Mesothelial cell of epicardium (in vitro differentiated cells): ENCODE data around the gene SMYD5. TPM values are rescaled to one million over a fixed set of nuclear protein-coding genes. Genes with fewer than 3 reads are reported as not detected.
"Not testable (repeated sequence)": the region's sequence is repeated elsewhere in the genome, so short reads cannot be mapped to it uniquely, and the experiment has no call there.

ENCODE experiments used
- DNase-seq, 2 experiments: peaks; one replicate each; pipeline ENCODE4 v3.0.0; 2021; ENCODE audit warnings: low spot score in 2 of 2; ENCODE audit not compliant: unreplicated experiment in 2 of 2
- H3K27ac Mint-ChIP-seq: 2 replicates; pipeline ENCODE4 v1.8.0; 2021; ENCODE audit warnings: mixed read lengths
- H3K27me3 Mint-ChIP-seq: 2 replicates; pipeline ENCODE4 v1.8.0; 2021; ENCODE audit warnings: low read depth, mixed read lengths
- H3K36me3 Mint-ChIP-seq: 2 replicates; pipeline ENCODE4 v1.8.0; 2021; ENCODE audit warnings: mixed read lengths
- H3K4me1 Mint-ChIP-seq: 2 replicates; pipeline ENCODE4 v1.8.0; 2021; ENCODE audit warnings: mixed read lengths
- H3K4me3 Mint-ChIP-seq: 2 replicates; pipeline ENCODE4 v1.8.0; 2021; ENCODE audit warnings: mild to moderate bottlenecking, moderate library complexity, mixed read lengths
- H3K9me3 Mint-ChIP-seq: 2 replicates; pipeline ENCODE4 v1.8.0; 2021; ENCODE audit warnings: mixed read lengths
- total RNA-seq: library from RNA; stranded (reverse); gene quantifications from 3 replicates; pipeline ENCODE4 v1.2.1, GENCODE V29; 2021
- TF ChIP-seq, protein P1 (sequence below): fragments of 200-600 bp; sonication (generic); IDR thresholded peaks from one replicate; pipeline ENCODE4 v1.5.0; 2021; ENCODE audit warnings: antibody characterized with exemption; ENCODE audit not compliant: unreplicated experiment

SMYD5 gene
- total RNA-seq = 29.8 to 34.3 TPM (median 34.2 TPM) in 3 replicates

GRCh38 chr2:73214120-73215035 is at the start of gene SMYD5:
TSS of gene SMYD5 (plus strand) at chr2:73214245. CDS start at chr2:73214267, 22 bp downstream.
- Mint-ChIP-seq H3K4me3 (peak within 1 kb of the TSS; percentile 89), H3K9me3 (no peaks in the 10 kb centered on the region), H3K27me3 (peaks cover 11% of the 10 kb centered on the region), H3K36me3 (no peaks in the 10 kb centered on the region), H3K27ac (peak within 1 kb of the TSS; percentile 95), H3K4me1 (peaks cover 21% of the 10 kb centered on the region)
- DNase-seq = peak; percentile 70 to 84
- TF ChIP-seq, protein P1, sequence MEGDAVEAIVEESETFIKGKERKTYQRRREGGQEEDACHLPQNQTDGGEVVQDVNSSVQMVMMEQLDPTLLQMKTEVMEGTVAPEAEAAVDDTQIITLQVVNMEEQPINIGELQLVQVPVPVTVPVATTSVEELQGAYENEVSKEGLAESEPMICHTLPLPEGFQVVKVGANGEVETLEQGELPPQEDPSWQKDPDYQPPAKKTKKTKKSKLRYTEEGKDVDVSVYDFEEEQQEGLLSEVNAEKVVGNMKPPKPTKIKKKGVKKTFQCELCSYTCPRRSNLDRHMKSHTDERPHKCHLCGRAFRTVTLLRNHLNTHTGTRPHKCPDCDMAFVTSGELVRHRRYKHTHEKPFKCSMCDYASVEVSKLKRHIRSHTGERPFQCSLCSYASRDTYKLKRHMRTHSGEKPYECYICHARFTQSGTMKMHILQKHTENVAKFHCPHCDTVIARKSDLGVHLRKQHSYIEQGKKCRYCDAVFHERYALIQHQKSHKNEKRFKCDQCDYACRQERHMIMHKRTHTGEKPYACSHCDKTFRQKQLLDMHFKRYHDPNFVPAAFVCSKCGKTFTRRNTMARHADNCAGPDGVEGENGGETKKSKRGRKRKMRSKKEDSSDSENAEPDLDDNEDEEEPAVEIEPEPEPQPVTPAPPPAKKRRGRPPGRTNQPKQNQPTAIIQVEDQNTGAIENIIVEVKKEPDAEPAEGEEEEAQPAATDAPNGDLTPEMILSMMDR = no peak

DNA sequence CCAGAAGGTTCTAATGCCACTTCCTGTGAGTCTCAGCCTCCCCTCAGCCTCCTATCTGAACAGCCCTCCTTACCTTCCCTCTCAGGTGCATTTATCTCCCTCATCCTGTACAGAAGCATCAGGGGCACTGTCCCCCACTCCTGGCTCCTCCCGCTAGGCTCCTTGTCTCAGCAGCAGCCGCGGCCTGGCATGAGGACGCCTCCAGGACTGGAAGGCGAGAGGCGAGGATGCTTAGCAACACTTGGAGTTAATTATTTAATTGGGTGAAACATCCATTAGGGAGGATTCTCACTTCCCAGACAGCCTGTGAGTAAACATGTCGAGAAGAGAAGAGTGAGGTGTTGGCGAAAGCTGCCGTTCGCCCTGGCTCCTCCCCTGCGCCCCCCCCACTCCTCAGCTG is 48.1 kb upstream of the SMYD5 start:
- not testable (repeated sequence) for H3K4me3 Mint-ChIP-seq, H3K36me3 Mint-ChIP-seq, DNase-seq, H3K27ac Mint-ChIP-seq, H3K4me1 Mint-ChIP-seq, H3K9me3 Mint-ChIP-seq
- H3K27me3 Mint-ChIP-seq = peaks cover 16% of the 10 kb centered on the region

DNA sequence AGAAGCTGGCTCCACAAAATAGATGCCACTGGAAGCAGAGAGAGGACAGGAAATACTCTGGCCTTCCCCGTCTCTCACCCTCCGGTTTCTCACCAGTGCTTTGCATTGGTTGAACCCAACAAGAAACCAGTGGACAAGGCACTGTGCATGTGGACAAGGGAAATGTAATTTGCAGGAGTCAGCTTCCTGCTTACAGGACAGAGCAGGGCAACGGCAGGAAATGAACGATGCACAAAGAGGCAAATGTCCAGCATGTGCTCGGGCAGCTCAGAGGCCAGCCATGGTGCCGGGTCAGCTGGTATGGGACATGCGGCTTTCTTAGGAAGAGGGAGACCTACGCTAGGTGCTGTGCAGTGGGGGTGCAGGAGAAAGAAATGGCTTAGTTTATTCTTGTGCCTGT is 47.2 kb upstream of the SMYD5 start:
- not testable (repeated sequence) for DNase-seq, H3K27ac Mint-ChIP-seq, H3K4me1 Mint-ChIP-seq, H3K4me3 Mint-ChIP-seq, H3K36me3 Mint-ChIP-seq, H3K9me3 Mint-ChIP-seq
- H3K27me3 Mint-ChIP-seq = peaks cover 18% of the 10 kb centered on the region

DNA sequence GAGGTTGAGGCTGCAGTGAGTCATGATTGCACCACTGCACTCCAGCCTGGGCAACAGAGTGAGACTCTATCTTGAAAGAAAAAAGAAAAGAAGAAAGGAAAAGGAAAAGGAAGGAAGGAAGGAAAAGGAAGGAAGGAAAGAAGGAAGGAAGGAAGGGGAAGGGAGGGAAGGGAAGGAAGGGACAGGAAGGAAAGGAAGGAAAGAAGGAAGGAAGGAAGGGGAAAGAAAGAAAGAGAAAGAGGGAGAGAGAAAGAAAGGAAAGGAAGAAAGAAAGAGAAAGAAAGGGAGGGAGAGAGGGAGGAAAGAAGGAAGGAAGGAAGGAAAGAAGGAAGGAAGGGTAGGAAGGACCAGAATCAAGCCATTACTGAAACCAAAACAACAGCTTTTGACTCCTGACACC is 45.7 kb upstream of the SMYD5 start:
- not testable (repeated sequence) for H3K9me3 Mint-ChIP-seq, H3K36me3 Mint-ChIP-seq, H3K4me1 Mint-ChIP-seq, DNase-seq, H3K27ac Mint-ChIP-seq, H3K4me3 Mint-ChIP-seq
- H3K27me3 Mint-ChIP-seq = peaks cover 33% of the 10 kb centered on the region

GRCh38 chr2:73170341-73170740 is 43.7 kb upstream of the SMYD5 start:
- not testable (repeated sequence) for H3K27ac Mint-ChIP-seq, H3K4me3 Mint-ChIP-seq, H3K4me1 Mint-ChIP-seq, H3K9me3 Mint-ChIP-seq, DNase-seq, H3K36me3 Mint-ChIP-seq
- peaks cover 51% of the 10 kb centered on the region for H3K27me3 Mint-ChIP-seq

GRCh38 chr2:73172963-73173362 is 41.1 kb upstream of the SMYD5 start:
- H3K27me3 Mint-ChIP-seq = peaks cover 68% of the 10 kb centered on the region
- TF ChIP-seq, protein P1 = no peak

GRCh38 chr2:73173781-73174180 is 40.3 kb upstream of the SMYD5 start:
- Mint-ChIP-seq H3K4me3 (no peak overlapping the region), H3K4me1 (peaks cover 12% of the 10 kb centered on the region)

More at GRCh38 chr2:73172963-73173362, 41.1 kb upstream of the SMYD5 start:
- Mint-ChIP-seq H3K36me3 (no peaks in the 10 kb centered on the region), H3K4me1 (peaks cover 12% of the 10 kb centered on the region), H3K4me3 (no peak overlapping the region), H3K27ac (no peak overlapping the region), H3K9me3 (no peaks in the 10 kb centered on the region)
- no peak for DNase-seq

More at GRCh38 chr2:73173781-73174180, 40.3 kb upstream of the SMYD5 start:
- no peak overlapping the region for H3K27ac Mint-ChIP-seq
- no peak for DNase-seq
- TF ChIP-seq, protein P1 = no peak
- no peaks in the 10 kb centered on the region for H3K9me3 Mint-ChIP-seq
- H3K36me3 Mint-ChIP-seq = no peaks in the 10 kb centered on the region
- peaks cover 71% of the 10 kb centered on the region for H3K27me3 Mint-ChIP-seq
